Activated effector memory CD4-positive, alpha-beta T cell treated with anti-CD3 and anti-CD28 coated beads, Interleukin-2, amount 50 U/mL, for 16 hours (primary cell): ENCODE data around the gene RRAD.
A peak's percentile ranks its signal among the peaks of the same experiment; 100 is the strongest.

Source experiments
- DNase-seq: peaks from one replicate; pipeline ENCODE4 v3.0.0-alpha.2; 2020

Gene RRAD

DNA sequence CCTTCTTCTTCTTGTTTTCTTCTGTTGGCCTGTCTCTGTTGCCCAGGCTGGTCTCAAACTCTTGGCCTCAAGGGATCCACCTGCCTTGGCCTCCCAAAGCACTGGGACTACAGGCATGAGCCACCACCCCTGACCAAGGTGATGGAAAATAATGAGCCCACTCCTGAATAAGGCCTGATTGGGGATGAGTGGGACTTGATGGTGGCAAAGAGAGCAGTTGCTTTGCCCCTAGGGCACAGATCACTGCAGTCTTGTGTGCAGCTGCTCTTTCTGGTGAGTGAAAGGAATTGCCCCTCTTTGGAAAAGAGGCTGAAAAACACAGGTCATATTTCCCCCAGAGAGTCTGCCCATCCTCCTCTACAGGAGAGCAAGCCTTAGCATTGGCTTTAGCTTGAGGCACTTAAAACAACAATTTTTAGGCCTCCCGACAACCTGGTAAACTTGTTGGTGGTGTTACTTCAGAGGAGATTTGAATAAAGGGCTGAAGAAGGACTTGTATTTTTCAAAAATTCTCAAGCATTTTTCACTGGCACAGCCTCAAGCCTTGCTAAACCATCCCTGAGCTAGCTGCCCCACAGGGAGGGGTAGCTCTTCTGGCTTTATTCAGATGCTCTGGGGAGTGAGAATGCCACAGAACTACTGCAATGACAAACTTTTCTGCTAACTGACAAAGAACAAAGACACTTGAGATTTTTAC, 51.1 kb downstream of the RRAD start:
- no peak for DNase-seq

DNA sequence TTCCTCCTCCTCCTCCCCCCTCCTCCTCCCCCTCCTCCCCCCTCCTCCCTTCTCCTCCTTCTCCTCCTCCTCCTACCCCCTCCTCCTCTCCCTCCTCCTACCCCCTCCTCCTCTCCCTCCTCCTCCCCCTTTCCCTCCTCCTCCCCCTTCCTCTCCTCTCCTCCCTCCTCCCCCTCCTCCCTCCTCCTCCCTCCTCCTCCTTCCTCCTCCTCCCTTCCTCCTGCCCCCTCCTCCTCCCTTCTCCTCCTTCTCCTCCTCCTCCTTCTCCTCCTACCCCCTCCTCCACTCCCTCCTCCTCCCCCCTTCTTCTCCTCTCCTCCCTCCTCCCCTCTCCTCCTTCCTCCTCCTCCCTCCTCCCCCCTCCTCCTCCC, 51.7 kb downstream of the RRAD start:
- no peak for DNase-seq

DNA sequence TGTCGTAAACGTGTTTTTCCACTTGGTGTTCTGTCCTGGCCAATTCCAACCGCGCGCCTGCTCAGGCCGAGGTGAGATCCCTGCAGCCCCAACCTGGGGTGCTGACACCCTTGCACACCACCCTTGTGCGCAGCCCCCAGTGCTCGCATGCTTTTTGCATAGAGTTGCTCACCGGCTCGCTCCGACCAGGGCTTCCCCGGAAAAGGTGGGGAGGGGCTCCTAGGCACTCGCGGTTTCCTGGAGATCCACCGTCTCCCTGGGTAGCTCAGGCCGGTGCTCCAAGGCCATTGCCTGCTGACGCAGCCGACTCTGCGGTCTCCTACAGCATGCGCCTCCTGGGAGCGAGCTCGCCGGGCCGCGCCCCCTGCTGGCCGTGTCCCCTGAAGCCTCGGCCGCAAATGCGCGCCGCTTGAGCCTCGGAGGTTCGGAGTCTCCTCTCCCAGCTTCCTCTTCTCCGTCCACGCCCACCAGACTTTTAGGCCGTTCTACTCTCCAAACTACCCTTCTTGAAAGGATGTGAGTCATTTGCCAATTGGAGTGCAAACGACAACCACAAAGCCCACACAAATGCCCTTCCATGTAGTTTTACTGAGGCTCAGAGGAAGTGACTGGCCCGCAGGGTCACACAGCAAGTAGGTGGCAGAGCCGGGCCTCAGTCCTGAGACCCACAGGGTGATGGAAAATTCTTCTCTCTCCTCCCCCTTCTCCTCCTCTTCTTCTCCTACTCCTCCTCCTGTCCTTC, 52.2 kb downstream of the RRAD start:
- peak; percentile 95 for DNase-seq

DNA sequence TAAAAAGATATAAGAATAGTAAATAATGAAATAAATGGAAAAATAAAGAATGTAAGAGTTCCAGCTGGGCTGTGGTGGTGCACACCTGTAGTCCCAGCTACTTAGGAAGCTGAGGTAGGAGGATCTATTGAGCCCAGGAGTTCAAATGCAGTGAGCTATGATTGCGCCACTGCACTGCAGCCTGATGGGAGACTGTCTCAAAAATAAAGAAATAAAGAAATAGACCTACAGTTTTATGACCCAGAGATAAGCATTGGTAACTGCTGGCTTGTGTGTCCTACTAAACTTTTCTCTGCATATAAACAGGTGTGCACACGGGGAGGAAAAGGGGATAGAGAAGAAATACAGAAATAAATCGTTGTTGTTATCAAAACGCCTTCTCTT, 52.8 kb downstream of the RRAD start:
- no peak for DNase-seq

DNA sequence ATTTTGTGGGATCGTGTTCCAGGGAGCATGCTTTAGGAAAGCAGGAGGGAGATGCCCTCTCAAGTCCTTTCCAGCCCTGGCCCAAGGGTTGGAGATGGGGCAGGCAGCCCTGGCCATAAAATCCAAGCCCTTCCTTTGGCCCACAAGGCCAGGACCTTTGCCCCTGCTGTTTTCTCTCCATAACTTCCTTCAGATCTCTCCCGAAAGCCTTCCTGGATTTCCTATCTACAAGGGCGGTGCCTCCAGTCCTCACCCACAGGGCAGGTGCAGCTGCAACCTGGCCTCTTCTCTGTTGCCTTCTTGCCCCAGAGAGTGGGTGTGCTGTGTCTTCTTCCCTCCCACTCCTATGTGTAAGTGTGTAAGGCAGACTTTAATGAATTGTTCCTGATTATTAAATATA, 53.5 kb downstream of the RRAD start:
- no peak for DNase-seq
